IPS DF 4.7 (cell line): ENCODE results near the gene CEND1.

ENCODE experiments used
- DNase-seq: peaks from one replicate; pipeline ENCODE4 v3.0.0-alpha.2; 2013; ENCODE audit warnings: low spot score; ENCODE audit errors: extremely low read depth

Gene CEND1

DNA sequence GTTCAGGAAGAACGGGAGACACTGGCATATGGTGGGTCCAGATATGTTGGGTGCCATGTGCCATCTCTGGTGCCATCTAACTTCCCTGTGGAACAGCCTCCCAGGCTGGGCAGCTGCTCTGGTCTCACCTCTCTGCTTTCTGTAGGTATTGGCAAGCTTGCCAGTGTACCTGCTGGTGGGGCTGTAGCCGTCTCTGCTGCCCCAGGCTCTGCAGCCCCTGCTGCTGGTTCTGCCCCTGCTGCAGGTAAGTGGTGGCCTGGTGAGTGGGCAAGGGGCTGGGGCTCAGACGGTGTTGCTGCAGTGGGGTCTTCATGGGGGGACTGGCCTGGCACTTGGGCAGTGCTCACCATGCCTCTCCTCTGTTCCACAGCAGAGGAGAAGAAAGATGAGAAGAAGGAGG lies 22.5 kb upstream of the CEND1 start:
- DNase-seq: no peak

DNA sequence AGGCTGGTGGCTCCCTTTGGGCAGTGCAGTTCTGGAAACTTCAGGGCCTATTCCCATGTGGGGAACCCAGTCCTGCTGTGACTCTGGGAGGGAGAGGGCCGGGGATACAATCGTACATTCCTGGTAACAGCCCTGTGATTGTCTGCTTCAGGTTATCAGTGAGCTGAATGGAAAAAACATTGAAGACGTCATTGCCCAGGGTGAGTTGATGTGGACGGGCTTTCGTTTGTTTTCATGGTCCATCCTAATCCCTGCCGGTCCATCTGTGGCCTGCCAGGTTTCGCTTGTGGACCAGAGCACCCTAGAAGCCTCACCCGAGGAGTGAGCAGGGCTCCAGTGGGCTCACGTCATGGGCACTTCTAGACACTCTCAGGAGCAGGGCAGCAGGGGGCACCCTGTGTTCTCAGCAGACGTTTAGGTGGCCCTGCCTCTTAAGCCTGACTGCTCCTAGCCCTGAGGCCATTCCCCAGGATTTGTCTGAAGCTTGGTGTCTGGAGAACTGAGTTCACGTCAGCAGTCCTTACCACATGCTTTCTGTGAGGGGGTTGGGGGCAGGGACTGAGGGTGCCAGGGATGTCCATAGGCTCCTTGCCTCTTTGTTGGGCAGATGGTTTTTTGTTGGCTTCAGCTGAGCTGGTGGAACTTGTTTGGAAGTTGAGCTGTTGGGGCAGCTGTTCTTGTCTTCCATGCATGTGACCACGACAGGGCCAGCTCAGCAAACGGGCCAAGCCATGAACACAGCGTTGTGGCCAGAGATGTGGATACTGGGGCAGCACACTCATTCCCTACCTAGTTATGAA lies 21.8 kb upstream of the CEND1 start:
- no peak for DNase-seq

DNA sequence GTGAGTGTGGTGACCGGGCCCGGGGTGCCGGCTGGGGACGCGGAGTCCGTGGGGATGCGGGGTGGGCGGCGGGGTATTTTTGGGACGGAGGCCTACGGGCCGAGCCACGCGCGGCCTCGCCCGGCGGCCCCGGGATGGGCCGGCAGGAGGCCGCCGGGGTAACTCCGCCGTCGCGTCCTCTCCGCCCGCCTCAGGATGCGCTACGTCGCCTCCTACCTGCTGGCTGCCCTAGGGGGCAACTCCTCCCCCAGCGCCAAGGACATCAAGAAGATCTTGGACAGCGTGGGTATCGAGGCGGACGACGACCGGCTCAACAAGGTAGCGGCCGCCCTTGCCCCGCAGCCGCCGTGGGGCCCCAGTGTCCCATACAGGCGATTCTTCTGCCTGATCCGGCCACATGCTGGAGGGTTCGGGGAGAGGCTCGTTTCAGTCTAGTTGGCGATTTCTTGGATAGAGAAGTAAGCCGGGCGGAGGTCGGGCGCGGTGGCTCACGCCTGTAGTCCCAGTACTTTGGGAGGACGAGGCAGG lies 20.2 kb upstream of the CEND1 start:
- DNase-seq: no peak

DNA sequence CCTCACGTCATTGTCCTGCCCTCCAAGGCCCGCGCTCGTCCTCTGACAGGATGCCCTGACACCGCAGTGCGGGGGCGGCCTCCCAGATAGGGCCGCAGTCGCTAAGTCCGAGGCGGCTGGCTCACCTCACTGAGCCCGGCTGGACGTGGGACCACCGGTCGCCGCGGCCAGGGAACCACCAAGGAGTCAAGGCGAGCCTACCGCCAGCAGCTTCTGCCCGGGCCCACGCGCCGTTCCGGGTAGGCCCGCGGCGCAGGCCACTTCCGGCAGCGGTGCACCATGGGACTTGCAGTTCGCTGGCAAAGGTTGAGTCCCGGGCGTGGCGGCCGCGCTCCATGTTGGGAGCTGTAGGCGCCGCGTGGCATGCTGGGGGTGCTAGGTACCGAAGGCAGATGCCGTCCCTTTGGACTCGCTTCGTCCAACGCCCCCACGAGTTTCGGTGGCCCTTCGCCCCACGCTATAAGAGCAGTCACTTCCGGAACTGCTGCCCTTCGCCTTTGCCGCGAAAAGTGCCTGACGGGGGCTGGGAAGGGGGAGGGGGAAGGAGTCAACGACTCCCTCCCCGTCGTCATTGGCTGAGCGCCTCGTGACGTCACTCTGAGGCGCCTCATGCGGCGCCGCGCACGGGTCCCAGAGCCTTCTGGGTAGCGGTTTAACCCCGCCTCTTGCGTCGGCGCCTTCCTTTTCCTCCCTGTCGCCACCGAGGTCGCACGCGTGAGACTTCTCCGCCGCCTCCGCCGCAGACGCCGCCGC lies 19.6 kb upstream of the CEND1 start, which contains the start of gene RPLP2:
Gene RPLP2 (plus strand): TSS at position 681 of the 753 bp plus-strand sequence. CDS start 268 bp downstream, outside the sequence.
- no peak for DNase-seq

DNA sequence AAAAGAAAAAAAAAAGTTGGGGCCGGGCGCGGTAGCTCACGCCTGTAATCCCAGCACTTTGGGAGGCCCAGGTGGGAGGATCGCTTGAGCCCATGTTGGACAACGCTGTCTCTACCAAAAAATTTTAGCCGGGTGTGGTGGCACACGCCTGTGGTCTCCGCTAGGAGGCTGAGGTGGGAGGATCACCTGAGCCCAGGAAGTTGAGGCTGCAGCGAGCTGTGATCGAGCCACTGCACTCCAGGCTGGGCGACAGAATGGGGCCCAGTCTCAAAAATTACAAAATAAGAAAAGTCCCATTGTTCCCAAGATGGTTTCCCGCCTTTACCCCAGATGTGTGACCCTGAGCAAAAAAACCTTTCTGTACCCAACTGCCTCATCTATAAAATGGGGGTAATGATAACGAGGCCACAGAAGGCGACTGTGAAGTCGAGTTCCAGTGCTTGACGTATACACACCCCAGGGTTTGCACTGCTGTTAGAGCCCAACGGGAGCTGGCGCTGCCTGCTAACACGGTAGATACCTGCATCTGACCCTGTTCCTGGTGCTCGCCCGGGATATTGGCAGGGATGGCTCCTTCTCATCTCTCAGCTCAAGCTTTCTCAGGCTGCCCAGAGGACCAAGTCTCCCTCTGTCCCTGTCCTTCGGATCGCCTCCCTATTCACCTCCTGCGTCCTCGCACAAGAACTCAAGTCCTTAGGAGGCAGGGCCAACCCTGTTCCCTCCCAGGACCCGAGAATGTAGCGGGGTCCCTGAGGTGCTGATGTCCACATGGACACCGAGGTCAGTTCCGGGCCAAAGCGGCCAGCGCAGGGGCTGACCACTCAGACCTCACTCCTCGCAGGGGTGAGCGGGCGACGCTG lies 18.8 kb upstream of the CEND1 start:
- DNase-seq: no peak

DNA sequence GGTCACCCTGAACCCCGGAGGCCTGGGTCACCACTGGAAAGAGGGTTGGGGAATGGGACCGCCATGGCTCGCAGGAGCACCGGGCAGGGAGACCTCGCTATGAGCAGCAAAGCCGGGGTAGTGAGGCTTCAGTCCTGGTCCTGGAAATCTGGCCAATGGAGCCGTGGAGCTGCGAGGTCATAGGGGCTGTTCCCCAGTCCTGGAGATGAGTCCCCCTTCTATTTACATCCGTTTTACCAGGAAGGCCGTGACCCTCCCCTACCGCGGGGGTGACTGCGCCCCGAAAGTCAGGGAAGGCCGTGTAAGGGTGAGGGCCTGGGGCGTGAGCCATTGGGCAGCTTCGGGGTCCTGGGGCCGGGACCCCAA lies 14.7 kb upstream of the CEND1 start:
- no peak for DNase-seq

DNA sequence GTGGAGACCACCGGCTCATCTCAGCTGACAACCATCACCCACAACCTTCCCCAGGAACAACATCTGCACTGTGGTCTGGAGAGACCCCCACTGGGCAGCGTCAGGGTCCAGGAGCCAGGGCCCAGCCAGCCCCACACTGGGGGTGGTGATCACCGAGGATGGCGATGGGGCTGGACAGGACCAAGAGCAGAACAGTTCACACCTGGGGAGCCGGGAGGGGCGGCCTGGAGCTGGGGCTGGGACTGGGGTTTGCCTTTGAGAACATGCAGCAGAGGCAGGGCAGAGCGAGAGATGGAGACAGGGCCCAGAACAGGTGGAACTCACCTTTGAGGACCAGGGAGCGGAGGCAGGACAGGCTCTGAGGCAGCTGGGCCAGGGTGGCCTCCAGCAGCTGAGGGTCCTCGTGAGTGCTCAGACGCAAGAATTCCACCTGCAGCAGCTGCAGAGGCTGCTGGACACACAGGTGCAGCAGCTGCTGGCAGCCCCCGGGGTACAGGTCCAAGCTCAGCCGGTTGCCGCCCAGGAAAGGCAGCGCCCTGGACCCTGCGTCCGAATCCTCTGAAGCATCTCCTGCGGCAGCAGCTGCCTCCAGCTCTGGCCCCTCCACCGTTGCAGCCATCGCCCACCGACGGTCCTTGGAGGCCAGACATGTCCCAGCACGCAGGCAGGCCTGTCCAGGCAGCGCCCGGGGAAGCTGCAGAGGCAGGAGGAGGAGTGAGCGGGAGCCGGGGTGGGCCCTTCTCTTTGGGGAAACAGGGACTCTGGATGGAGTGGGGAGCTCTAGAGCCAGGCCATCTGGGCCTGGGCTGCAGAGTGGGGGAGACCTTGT lies 14.1 kb upstream of the CEND1 start:
- no peak for DNase-seq

DNA sequence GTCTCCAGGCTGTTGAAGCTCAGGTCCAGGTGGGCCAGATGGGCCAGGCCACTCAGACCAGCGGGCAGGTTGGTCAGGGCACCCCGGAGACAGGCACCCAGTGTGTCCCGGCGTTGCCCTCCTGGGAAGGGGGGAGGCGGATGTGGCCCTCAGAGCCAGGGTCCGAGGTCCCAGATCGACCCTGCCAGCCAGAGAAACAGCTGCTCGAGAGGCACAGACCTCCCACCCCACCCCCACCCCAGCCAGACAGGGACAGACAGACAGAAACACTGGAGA lies 13.5 kb upstream of the CEND1 start:
- no peak for DNase-seq

DNA sequence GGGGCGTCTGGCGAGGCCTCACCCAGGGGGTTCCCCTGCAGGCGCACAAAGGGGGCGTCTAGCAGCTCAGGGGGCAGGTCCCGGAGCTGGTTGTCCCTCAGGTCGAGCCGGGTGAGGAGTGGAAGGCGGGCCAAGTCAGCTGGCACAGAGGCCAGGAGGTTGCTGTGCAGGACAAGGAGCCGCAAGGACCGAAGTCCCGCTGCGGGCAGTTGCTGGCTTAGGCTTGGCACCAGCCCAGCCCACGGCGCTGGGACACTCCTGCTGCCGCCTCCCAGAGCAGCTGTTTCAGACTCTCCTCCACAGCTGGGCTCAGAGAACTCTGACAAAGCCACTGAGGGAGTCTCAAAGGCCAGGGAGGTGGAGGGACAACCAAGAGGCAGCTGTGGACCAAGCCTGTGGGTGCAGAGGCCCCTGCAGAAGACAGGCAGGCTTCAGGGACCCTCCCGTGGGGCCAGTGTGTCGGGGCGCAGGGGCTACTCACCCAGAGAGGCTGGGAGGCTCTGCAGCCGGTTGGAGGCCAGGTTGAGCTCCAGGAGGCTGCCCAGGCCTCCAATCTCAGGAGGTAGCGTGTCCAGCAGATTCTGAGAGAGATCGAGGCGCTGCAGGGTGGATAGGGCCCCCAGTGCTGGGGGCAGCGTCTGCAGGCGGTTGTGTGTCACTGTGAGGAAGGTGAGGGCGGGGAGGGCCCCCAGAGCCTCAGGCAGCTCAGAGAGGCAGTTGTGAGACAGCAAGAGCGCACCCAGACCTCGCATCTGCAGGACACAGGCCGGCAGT lies 13.0 kb upstream of the CEND1 start:
- DNase-seq: no peak

DNA sequence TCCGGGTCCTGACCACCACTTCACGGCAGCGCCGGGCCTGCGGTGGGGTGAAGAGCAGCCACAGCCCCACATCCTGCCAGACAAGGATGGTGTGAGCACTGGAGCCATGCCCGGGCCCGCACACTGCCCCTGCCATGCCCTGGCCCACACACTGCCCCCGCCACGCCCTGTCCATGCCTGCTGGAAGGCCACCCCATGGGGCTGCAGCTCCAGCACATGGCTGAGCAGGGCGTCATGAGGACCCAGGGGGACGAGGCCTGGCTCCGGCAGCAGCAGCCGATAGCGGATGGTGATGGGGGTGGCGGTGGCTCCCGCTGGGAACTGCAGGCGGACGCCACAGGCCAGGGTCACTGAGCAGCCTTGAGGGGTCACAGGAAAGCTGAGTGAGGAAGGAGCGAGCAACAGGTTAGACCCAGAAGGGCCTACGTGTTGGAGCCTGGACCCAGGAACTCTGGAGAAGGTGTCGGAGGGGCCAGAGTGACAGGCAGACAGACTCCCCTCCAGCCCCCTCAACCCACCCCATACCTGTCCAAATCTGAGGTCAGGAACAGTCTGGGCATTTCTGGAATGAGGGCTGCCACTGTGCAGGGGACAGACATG lies 12.2 kb upstream of the CEND1 start:
- no peak for DNase-seq

DNA sequence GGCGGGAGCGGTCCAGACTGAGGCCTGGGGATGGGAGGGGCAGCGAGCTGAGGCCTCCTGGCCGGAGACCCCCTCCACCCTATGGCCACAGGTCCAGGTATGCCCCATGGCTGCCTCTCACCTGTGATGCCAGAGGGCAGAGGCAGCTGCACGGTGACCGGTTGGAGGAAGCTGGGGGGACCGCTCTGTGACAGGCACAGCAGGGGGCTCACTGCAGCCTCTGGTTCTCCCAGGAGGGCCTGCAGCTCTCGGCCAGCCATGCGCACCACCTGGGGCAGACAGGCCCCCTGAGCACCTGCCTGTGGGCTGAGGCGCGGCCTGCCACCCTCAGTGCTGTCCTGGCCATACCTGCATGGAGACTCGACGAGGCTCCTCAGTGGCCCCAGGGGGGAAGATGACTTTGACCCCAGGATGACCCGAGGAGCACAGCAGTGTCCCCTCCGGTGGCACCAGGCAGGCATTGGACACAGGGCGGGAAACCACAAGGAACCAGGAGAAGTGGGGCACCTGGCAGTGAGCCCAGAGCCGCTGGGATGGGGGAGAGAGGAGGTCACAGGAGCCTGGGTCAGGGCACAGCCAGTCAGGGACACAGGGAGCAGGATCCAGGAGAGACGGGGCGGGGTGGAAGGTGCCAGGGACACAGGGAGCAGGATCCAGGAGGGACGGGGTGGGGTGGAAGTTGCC lies 11.3 kb upstream of the CEND1 start:
- no peak for DNase-seq

DNA sequence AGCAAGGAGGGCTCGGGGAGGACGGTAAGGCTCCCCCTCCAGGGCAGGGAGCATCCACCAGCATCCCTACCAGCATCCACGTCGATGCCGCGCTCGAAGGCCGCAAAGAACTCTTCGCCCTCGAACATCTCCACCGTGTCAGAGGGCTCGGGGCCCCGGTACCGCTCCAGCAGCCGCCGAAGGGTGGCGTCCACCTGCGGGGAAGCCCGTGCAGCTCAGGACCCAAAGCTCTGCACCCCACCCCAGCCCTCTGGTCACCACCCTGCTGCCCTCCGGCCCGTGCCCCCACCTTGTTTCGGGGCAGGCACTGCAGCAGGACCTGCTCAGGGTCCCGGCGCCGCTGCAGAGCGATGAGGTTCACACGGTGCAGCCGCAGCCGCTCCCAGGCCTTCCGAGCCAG lies 10.6 kb upstream of the CEND1 start:
- no peak for DNase-seq

DNA sequence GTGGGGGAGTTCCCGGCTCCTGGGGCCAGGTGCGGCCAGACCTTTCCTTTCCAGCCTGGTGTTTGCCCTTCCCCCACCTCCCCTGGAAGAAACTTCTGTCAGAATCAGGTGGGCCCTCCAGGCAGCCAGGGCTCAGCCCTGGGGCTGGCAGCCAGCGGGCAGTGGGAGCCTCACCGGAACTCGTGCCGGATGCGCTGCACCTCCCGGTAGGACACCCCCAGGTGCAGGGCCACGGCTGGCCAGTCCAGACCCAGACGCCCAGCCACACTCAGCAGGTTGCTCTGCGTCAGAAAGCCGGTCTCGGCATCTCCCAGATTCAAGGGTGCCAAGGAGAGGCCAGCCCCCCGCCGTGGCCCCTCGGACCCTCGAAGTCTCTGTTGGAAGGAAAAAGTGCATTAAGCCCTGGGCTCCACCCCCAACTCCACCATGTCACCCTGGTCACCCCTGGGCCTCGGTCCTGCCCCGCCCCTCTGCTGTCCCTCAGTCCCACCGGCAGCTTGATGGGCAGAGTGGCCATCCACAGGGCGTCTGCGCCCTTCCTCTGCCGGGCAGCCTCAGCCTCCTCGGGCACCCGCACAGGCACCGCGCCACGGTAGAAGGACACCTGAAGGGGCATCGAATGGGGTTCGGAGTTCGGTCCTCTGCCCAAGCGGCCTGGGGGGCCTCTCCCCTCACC lies 9.9 kb upstream of the CEND1 start:
- no peak for DNase-seq

DNA sequence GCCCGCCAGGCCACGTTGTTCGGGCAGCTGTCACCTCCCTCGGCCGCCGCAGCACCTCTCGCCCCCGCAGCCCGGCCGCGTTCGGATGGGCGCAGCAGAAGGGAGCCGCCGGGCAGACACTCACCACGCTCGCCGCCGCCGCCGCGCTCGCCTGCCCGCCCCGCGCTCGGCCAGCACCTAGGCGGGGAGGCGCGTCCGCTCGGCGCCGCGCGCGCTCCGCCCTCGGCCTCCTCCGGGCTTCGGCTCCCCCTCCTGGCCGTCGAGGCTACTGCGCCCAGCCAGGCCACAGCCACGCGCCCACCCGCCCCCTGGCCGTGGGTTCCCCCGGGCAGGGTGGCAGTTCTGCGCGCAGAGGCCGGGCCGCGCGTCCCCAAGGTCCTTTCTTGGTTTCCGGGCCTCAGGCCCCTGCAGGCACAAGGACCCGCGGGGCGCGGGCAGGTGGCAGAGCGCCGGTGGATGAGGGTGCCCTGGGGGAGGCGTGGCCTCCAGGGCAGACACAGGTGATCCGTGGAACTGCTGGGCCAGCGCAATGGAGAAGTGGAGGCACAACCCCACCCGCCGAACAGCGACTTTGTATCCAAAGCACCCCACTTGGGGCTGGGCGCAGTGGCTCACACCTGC lies 8.3 kb upstream of the CEND1 start, which contains the start of gene SLC25A22:
Gene SLC25A22 (minus strand): TSS at position 189 of the 621 bp plus-strand sequence. CDS start 3,275 bp downstream, outside the sequence.
- no peak for DNase-seq

DNA sequence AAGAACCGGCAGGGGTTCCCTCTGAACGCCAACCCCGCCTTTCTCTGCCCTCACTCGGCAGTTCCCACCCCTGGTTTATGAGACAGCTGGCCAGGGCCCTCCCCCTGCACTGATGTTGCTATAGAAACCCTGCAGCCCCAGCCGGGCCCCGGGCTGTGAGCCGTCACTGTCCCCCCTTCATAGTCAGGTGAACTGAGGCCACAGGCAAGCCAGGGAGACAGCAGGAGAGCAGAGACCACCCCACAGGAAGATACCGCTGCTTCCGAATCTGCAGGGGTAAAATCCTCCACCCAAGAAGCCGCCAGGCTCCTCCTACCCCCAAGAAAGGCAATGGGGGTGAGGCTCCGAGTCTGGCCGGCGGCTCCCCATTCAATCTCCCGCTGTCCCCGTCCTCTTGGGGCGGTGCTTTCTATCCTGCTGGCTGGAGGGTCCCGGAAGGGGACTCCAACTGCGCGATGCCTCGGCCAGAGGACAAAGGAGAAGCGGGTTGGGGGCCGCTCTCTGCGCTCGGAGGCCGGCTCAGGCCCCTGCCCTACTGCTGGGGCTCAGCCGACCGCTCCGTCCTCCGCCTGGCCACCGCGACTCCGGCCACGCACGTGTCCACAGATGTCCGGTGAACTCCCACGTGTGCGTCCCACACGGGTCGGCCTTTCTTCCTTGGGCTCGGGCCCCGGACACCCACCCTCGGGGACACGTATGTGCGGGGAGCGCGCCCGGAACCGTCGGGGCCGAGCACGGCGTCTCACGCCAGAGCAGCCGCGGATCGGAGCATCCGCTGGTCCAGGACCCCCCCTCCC lies 7.6 kb upstream of the CEND1 start:
- no peak for DNase-seq

DNA sequence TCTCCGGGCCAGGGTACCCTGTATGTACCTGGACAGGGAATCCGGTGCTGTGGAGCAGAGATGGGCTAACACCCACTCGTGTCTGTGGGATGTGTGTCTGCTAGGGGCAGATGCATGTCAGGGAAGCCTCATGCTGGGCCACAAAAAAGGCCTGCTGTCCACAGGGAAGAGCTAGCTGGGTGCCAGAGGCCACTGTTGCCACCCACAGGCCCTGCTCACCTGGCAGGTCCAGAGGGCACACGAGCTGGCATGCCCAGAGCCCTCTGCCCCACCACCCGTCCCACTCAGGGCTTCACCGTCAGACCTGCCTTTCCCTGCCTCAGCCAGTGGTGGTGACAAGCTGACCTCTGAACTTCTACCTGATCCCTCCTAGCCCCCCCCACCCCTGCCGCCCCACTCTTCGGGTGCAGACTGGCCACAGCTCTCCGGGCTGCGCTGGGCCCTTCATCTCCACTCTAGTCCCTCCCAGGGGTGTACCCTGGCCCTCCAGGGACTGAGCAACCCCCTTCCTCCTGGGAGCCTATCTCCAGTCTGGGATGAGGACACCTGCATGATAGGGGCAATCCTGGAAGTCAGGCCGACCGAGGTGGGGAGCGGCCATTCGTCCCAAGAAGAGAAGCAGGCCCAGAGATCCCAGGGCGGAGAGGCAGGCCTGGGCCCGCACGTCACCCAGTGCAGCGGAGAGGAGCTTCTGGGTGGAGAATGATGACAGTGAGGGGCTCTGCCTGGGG lies 6.8 kb upstream of the CEND1 start:
- DNase-seq: no peak
